ENCODE data around the gene CRYBB1. TPM values are rescaled to one million over a fixed set of nuclear protein-coding genes. Genes with fewer than 3 reads are reported as not detected.

Gene CRYBB1
- total RNA-seq, 2 donors from 2014 or later, result 0.33 to 1.7 TPM

DNA sequence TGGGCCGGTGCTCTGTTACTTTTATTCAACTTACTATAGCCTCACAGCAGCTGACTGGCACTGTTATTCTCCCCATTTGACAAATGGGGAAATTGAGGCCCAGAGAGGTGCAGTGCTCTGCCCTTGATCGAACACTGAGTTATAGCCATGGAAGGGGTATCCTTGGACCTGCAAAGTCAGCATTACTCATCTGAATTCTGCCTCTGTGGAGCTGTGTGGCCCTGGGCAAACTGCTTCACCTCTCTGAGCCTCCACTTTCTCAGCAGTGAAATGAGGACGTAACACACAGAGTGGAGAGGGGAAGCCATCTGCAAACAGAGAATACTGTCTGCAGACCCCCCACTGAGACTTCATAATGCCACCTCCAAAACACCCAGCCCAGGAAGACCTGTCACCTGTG, 53.2 kb downstream of the CRYBB1 start:
- Mint-ChIP-seq H3K36me3 (ENCODE audit: low read depth) (peaks cover 8% of the 10 kb centered on the region), H3K4me3 (no peak overlapping the region), H3K27ac (peak overlapping the region; percentile 45), H3K9me3 (no peaks in the 10 kb centered on the region), H3K4me1 (peaks cover 48% of the 10 kb centered on the region), H3K27me3 (ENCODE audit: insufficient read depth) (no peaks in the 10 kb centered on the region)
- Histone ChIP-seq H3K36me3 (ENCODE audit: control insufficient read depth, insufficient read depth, low read length) (peaks cover 5% of the 10 kb centered on the region), H3K27me3 (ENCODE audit: control insufficient read depth, insufficient read depth, low read length, poor library complexity, severe bottlenecking) (no peaks in the 10 kb centered on the region), H3K9ac (ENCODE audit: extremely low read depth, low read length, poor library complexity, severe bottlenecking) (no peak overlapping the region), H3K4me1 (ENCODE audit: control insufficient read depth, insufficient read depth, low read length) (peaks cover 5% of the 10 kb centered on the region), H3K4me3 (ENCODE audit: low read length) (no peak overlapping the region), H3K9me3 (ENCODE audit: control insufficient read depth, low read length) (no peaks in the 10 kb centered on the region), H3K27ac (ENCODE audit: low read depth, low read length) (no peak overlapping the region)
- no peak for DNase-seq
- TF ChIP-seq, protein P1, sequence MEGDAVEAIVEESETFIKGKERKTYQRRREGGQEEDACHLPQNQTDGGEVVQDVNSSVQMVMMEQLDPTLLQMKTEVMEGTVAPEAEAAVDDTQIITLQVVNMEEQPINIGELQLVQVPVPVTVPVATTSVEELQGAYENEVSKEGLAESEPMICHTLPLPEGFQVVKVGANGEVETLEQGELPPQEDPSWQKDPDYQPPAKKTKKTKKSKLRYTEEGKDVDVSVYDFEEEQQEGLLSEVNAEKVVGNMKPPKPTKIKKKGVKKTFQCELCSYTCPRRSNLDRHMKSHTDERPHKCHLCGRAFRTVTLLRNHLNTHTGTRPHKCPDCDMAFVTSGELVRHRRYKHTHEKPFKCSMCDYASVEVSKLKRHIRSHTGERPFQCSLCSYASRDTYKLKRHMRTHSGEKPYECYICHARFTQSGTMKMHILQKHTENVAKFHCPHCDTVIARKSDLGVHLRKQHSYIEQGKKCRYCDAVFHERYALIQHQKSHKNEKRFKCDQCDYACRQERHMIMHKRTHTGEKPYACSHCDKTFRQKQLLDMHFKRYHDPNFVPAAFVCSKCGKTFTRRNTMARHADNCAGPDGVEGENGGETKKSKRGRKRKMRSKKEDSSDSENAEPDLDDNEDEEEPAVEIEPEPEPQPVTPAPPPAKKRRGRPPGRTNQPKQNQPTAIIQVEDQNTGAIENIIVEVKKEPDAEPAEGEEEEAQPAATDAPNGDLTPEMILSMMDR (conservative IDR thresholded peaks at IDR 0.05), result no peak
- WGBS, 2 experiments (ENCODE audit: insufficient coverage in 1 of 2, insufficient read length in 1 of 2), result 91 to 95% methylated on average over 3 of the region's 3 CpGs

DNA sequence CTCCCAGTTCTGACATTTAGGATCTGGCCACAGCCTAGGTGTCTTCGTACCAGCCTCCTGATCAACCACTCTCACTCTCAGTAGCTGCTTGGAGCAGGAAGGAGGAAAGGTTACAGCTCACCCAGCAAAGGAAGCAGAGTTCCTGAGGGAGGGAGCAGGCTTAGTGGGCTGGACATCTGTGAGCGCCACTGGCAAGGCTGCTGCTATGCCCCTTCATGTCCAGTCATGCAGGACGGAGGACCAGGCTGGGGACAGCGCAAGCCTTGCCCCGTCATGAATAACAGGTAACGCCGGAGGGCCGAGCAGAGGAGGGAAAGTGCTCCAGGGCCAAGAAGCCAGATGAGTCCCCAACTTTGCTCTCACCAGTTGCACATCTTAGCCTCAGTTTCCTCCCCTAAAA, 53.6 kb downstream of the CRYBB1 start:
- Mint-ChIP-seq H3K4me3 (no peak overlapping the region), H3K4me1 (peaks cover 52% of the 10 kb centered on the region), H3K27ac (peak overlapping the region; percentile 60), H3K9me3 (no peaks in the 10 kb centered on the region), H3K36me3 (ENCODE audit: low read depth) (peaks cover 7% of the 10 kb centered on the region), H3K27me3 (ENCODE audit: insufficient read depth) (no peaks in the 10 kb centered on the region)
- Histone ChIP-seq H3K27ac (ENCODE audit: low read depth, low read length) (no peak overlapping the region), H3K4me3 (ENCODE audit: low read length) (no peak overlapping the region), H3K9me3 (ENCODE audit: control insufficient read depth, low read length) (no peaks in the 10 kb centered on the region), H3K36me3 (ENCODE audit: control insufficient read depth, insufficient read depth, low read length) (peaks cover 5% of the 10 kb centered on the region), H3K9ac (ENCODE audit: extremely low read depth, low read length, poor library complexity, severe bottlenecking) (no peak overlapping the region), H3K4me1 (ENCODE audit: control insufficient read depth, insufficient read depth, low read length) (peaks cover 6% of the 10 kb centered on the region), H3K27me3 (ENCODE audit: control insufficient read depth, insufficient read depth, low read length, poor library complexity, severe bottlenecking) (no peaks in the 10 kb centered on the region)
- WGBS, 2 experiments (ENCODE audit: insufficient coverage in 1 of 2, insufficient read length in 1 of 2), result 89 to 97% methylated on average over 7 to 8 of the region's 8 CpGs
- TF ChIP-seq, protein P1 (conservative IDR thresholded peaks at IDR 0.05), result no peak
- DNase-seq, result no peak

DNA sequence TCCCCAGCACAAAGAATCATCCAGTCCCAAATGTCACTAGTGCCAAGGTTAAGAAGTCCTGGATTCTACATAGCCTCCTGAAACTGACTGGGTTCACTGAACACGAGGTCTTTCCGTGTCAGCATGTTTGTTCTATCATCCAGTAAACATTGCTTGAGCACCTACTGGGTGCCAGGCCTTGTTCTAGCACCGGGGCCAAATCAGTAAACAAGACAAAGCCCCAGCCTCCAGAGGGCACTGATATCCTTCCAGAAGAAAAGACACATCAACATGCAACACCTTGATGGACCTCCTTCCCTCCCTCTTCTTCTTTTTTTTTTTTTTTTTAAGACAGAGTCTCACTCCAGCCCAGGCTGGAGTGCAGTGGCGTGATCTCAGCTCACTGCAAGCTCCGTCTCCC, 54.8 kb downstream of the CRYBB1 start:
- H3K27ac Mint-ChIP-seq, result peak overlapping the region; percentile 39
- H3K4me1 Mint-ChIP-seq, result peaks cover 57% of the 10 kb centered on the region
- WGBS, 2 experiments (ENCODE audit: insufficient coverage in 1 of 2, insufficient read length in 1 of 2), result 88 to 100% methylated on average over 2 to 5 of the region's 5 CpGs

More for the DNA sequence above, 54.8 kb downstream of the CRYBB1 start:
- H3K36me3 Mint-ChIP-seq (ENCODE audit: low read depth), result peaks cover 4% of the 10 kb centered on the region
- Histone ChIP-seq H3K4me3 (ENCODE audit: low read length) (no peak overlapping the region), H3K27me3 (ENCODE audit: control insufficient read depth, insufficient read depth, low read length, poor library complexity, severe bottlenecking) (no peaks in the 10 kb centered on the region), H3K4me1 (ENCODE audit: control insufficient read depth, insufficient read depth, low read length) (peaks cover 6% of the 10 kb centered on the region), H3K36me3 (ENCODE audit: control insufficient read depth, insufficient read depth, low read length) (peaks cover 5% of the 10 kb centered on the region), H3K9me3 (ENCODE audit: control insufficient read depth, low read length) (no peaks in the 10 kb centered on the region), H3K27ac (ENCODE audit: low read depth, low read length) (no peak overlapping the region), H3K9ac (ENCODE audit: extremely low read depth, low read length, poor library complexity, severe bottlenecking) (no peak overlapping the region)
- no peaks in the 10 kb centered on the region for H3K27me3 Mint-ChIP-seq (ENCODE audit: insufficient read depth)
- no peak overlapping the region for H3K4me3 Mint-ChIP-seq
- TF ChIP-seq, protein P1 (conservative IDR thresholded peaks at IDR 0.05), result peak; percentile 57
- DNase-seq, result no peak
- H3K9me3 Mint-ChIP-seq, result no peaks in the 10 kb centered on the region

Data from endodermal cell (in vitro differentiated cells).